ENCODE data around the gene OTOG. TPM values are rescaled to one million over a fixed set of nuclear protein-coding genes. Genes with fewer than 3 reads are reported as not detected.

Gene OTOG
- total RNA-seq, 1 experiment from 2014 or later, result not detected

GRCh38 chr11:17640493-17641164, 93.6 kb downstream of the OTOG start:
- CTCF ChIA-PET, result no interaction called here
- Mint-ChIP-seq H3K9me3 (ENCODE audit: unreplicated experiment) (no peaks in the 10 kb centered on the region), H3K27me3 (ENCODE audit: insufficient read depth, unreplicated experiment) (peaks cover 20% of the 10 kb centered on the region), H3K4me1 (ENCODE audit: insufficient read depth, unreplicated experiment) (no peaks in the 10 kb centered on the region), H3K4me3 (ENCODE audit: unreplicated experiment) (no peak overlapping the region), H3K27ac (ENCODE audit: low read depth, unreplicated experiment) (no peak overlapping the region), H3K36me3 (ENCODE audit: insufficient read depth, unreplicated experiment) (no peaks in the 10 kb centered on the region)
- DNase-seq (ENCODE audit: unreplicated experiment), result no peak
- no TSS peak for BruUV-seq (replicated peaks)
- POLR2A ChIA-PET, result interaction anchor here (0.6 kb wide), 1 partner anchor 60 kb away, joined by 3 read pairs; no protein-coding TSS in a partner anchor
- no peak for TF ChIP-seq CTCF (IDR thresholded peaks at IDR 0.05; ENCODE audit: unreplicated experiment)
- intact Hi-C loops (cut with micrococcal nuclease), result no loop called here

- Mint-ChIP-seq H3K4me1 (ENCODE audit: insufficient read depth, unreplicated experiment) (no peaks in the 10 kb centered on the region), H3K36me3 (ENCODE audit: insufficient read depth, unreplicated experiment) (no peaks in the 10 kb centered on the region), H3K9me3 (ENCODE audit: unreplicated experiment) (no peaks in the 10 kb centered on the region), H3K27me3 (ENCODE audit: insufficient read depth, unreplicated experiment) (peaks cover 20% of the 10 kb centered on the region), H3K4me3 (ENCODE audit: unreplicated experiment) (no peak overlapping the region), H3K27ac (ENCODE audit: low read depth, unreplicated experiment) (no peak overlapping the region)
- no peak for DNase-seq (ENCODE audit: unreplicated experiment)
- intact Hi-C loops (cut with micrococcal nuclease), result no loop called here
- TF ChIP-seq CTCF (IDR thresholded peaks at IDR 0.05; ENCODE audit: unreplicated experiment), result no peak
- BruUV-seq (replicated peaks), result no TSS peak
- ChIA-PET POLR2A (no interaction called here), CTCF (interaction anchor here (0.7 kb wide), 1 partner anchor 89 kb away, joined by 3 read pairs; no protein-coding TSS in a partner anchor)
These were observed 94.8 kb downstream of the OTOG start for GRCh38 chr11:17641792-17642350.

GRCh38 chr11:17642370-17642769, 95.3 kb downstream of the OTOG start:
- no peaks in the 10 kb centered on the region for H3K4me1 Mint-ChIP-seq (ENCODE audit: insufficient read depth, unreplicated experiment)
- no peaks in the 10 kb centered on the region for H3K9me3 Mint-ChIP-seq (ENCODE audit: unreplicated experiment)
- H3K4me3 Mint-ChIP-seq (ENCODE audit: unreplicated experiment), result no peak overlapping the region
- no peak for TF ChIP-seq CTCF (IDR thresholded peaks at IDR 0.05; ENCODE audit: unreplicated experiment)
- ChIA-PET POLR2A (no interaction called here), CTCF (interaction anchor here (0.7 kb wide), 1 partner anchor 89 kb away, joined by 3 read pairs; no protein-coding TSS in a partner anchor)
- no peak for DNase-seq (ENCODE audit: unreplicated experiment)
- no peak overlapping the region for H3K27ac Mint-ChIP-seq (ENCODE audit: low read depth, unreplicated experiment)
- peaks cover 18% of the 10 kb centered on the region for H3K27me3 Mint-ChIP-seq (ENCODE audit: insufficient read depth, unreplicated experiment)
- H3K36me3 Mint-ChIP-seq (ENCODE audit: insufficient read depth, unreplicated experiment), result no peaks in the 10 kb centered on the region
- BruUV-seq (replicated peaks), result no TSS peak
- intact Hi-C loops (cut with micrococcal nuclease), result no loop called here

- no peak for TF ChIP-seq CTCF (IDR thresholded peaks at IDR 0.05; ENCODE audit: unreplicated experiment)
These were observed 95.9 kb downstream of the OTOG start for GRCh38 chr11:17642980-17643379.

More at GRCh38 chr11:17642980-17643379, 95.9 kb downstream of the OTOG start:
- no peak for DNase-seq (ENCODE audit: unreplicated experiment)
- intact Hi-C loops (cut with micrococcal nuclease), result no loop called here
- no peak overlapping the region for H3K27ac Mint-ChIP-seq (ENCODE audit: low read depth, unreplicated experiment)
- H3K4me1 Mint-ChIP-seq (ENCODE audit: insufficient read depth, unreplicated experiment), result no peaks in the 10 kb centered on the region
- no peaks in the 10 kb centered on the region for H3K36me3 Mint-ChIP-seq (ENCODE audit: insufficient read depth, unreplicated experiment)
- CTCF ChIA-PET, result no interaction called here
- no peak overlapping the region for H3K4me3 Mint-ChIP-seq (ENCODE audit: unreplicated experiment)
- no TSS peak for BruUV-seq (replicated peaks)
- H3K9me3 Mint-ChIP-seq (ENCODE audit: unreplicated experiment), result no peaks in the 10 kb centered on the region
- POLR2A ChIA-PET, result interaction anchor here (0.7 kb wide), 1 partner anchor 55 kb away, joined by 4 read pairs; no protein-coding TSS in a partner anchor
- peaks cover 14% of the 10 kb centered on the region for H3K27me3 Mint-ChIP-seq (ENCODE audit: insufficient read depth, unreplicated experiment)

Measured in MCF 10A (cell line).